HepG2 (cell line): Measurements from ENCODE around the gene CRYBA2. TPM values are rescaled to one million over a fixed set of nuclear protein-coding genes. Genes with fewer than 3 reads are reported as not detected.

Experiments used
- CCDC6 ChIP-seq: sonication (generic); formaldehyde crosslinking; IDR thresholded peaks from 2 replicates; pipeline ENCODE4 v1.8.1; 2022; ENCODE audit warnings: mild to moderate bottlenecking, missing genetic modification reagents, moderate library complexity
- FOSL2 ChIP-seq: sonication (generic); formaldehyde crosslinking; IDR thresholded peaks from 2 replicates; pipeline ENCODE4 v1.4.0; 2020; ENCODE audit warnings: missing genetic modification reagents
- GABPB1 ChIP-seq: IDR thresholded peaks from 2 replicates; pipeline ENCODE4 v1.6.1; 2016; ENCODE audit warnings: mild to moderate bottlenecking, missing genetic modification reagents, moderate library complexity, missing compliant biosample characterization
- GMEB1 ChIP-seq: sonication (generic); formaldehyde crosslinking; IDR thresholded peaks from 2 replicates; pipeline ENCODE4 v1.5.1; 2020; ENCODE audit warnings: missing genetic modification reagents, mild to moderate bottlenecking, borderline replicate concordance
- GTF3A ChIP-seq: sonication (generic); formaldehyde crosslinking; conservative IDR thresholded peaks from 2 replicates; pipeline ENCODE4 v1.4.0; 2020; ENCODE audit warnings: mild to moderate bottlenecking, missing genetic modification reagents
- HOXA9 ChIP-seq: sonication (generic); formaldehyde crosslinking; IDR thresholded peaks from 2 replicates; pipeline ENCODE4 v1.8.1; 2022; ENCODE audit warnings: missing genetic modification reagents, mild to moderate bottlenecking, moderate library complexity, borderline replicate concordance
- IRX3 ChIP-seq: sonication (generic); formaldehyde crosslinking; IDR thresholded peaks from 2 replicates; pipeline ENCODE4 v1.8.1; 2023; ENCODE audit warnings: mild to moderate bottlenecking, low read depth, missing genetic modification reagents, borderline replicate concordance
- NAIF1 ChIP-seq: sonication (generic); formaldehyde crosslinking; IDR thresholded peaks from 2 replicates; pipeline ENCODE4 v1.5.0; 2020; ENCODE audit warnings: mild to moderate bottlenecking, missing genetic modification reagents, borderline replicate concordance
- NR2F6 ChIP-seq, 2 experiments: IDR thresholded peaks; 2 replicates each; pipeline ENCODE4 v1.6.1; 2016; ENCODE audit warnings: antibody characterized with exemption in 1 of 2, mild to moderate bottlenecking in 1 of 2
- RBM22 ChIP-seq: fragments of 200-400 bp; formaldehyde crosslinking; optimal IDR thresholded peaks from 2 replicates; pipeline ENCODE3; 2017; ENCODE audit warnings: mild to moderate bottlenecking, low read length, moderate library complexity
- SMAD1 ChIP-seq: sonication (generic); formaldehyde crosslinking; IDR thresholded peaks from 2 replicates; pipeline ENCODE4 v1.4.0; 2020; ENCODE audit warnings: missing genetic modification reagents, low read depth, mild to moderate bottlenecking, borderline replicate concordance
- SMAD9 ChIP-seq: sonication (generic); formaldehyde crosslinking; IDR thresholded peaks from 2 replicates; pipeline ENCODE4 v1.5.1; 2020; ENCODE audit warnings: mild to moderate bottlenecking, missing genetic modification reagents
- TEAD2 ChIP-seq: sonication (generic); formaldehyde crosslinking; IDR thresholded peaks from 2 replicates; pipeline ENCODE4 v1.9.0; 2021; ENCODE audit warnings: missing genetic modification reagents
- TERF1 ChIP-seq: sonication (generic); formaldehyde crosslinking; IDR thresholded peaks from 2 replicates; pipeline ENCODE4 v1.8.0; 2022; ENCODE audit warnings: mild to moderate bottlenecking, missing genetic modification reagents, moderate library complexity
- ZFAT ChIP-seq: sonication (generic); formaldehyde crosslinking; conservative IDR thresholded peaks from 2 replicates; pipeline ENCODE4 v1.8.1; 2023; ENCODE audit warnings: missing genetic modification reagents, inconsistent platforms
- ZFP82 ChIP-seq: sonication (generic); formaldehyde crosslinking; IDR thresholded peaks from 2 replicates; pipeline ENCODE4 v1.5.1; 2020; ENCODE audit warnings: mild to moderate bottlenecking, missing genetic modification reagents, borderline replicate concordance
- ZGPAT ChIP-seq: IDR thresholded peaks from 2 replicates; pipeline ENCODE4 v1.6.1; 2016; ENCODE audit warnings: mild to moderate bottlenecking
- ZNF235 ChIP-seq: sonication (generic); formaldehyde crosslinking; IDR thresholded peaks from 2 replicates; pipeline ENCODE4 v1.8.1; 2023; ENCODE audit warnings: mild to moderate bottlenecking, missing genetic modification reagents, borderline replicate concordance
- ZNF337 ChIP-seq: sonication (generic); formaldehyde crosslinking; IDR thresholded peaks from 2 replicates; pipeline ENCODE4 v1.5.1; 2020; ENCODE audit warnings: missing genetic modification reagents, low read depth, mild to moderate bottlenecking, borderline replicate concordance
- ZNF781 ChIP-seq: sonication (generic); formaldehyde crosslinking; IDR thresholded peaks from 2 replicates; pipeline ENCODE4 v1.5.1; 2020; ENCODE audit warnings: borderline replicate concordance, mild to moderate bottlenecking, missing genetic modification reagents; ENCODE audit errors: not compliant biosample characterization
- polyA plus RNA-seq, 8 experiments: library from polyadenylated mRNA; depleted of rRNA in 3 of 8; stranded (reverse) in 7 of 8; unstranded in 1 of 8; fragments of >200 nt; fragmentation: Illumina TruSeq in 4 of 8; extraction: Trizol in 4 of 8; gene quantifications; 2 replicates each; pipeline versions ENCODE4 v1.2.1 to v1.2.3, GENCODE V29; 2011 to 2016; ENCODE audit warnings: low read depth in 4 of 8, missing spikeins in 1 of 8, mixed read lengths in 1 of 8; ENCODE audit not compliant: insufficient read depth in 1 of 8
- total RNA-seq, 5 experiments: library from RNA; depleted of rRNA; stranded (reverse); fragments of >200 nt; fragmentation: Illumina TruSeq; extraction: Trizol; gene quantifications; 2 replicates each; pipeline ENCODE4 v1.2.3, GENCODE V29; 2016; ENCODE audit warnings: low read depth in 1 of 5

Gene CRYBA2
- total and polyA plus RNA-seq, 2 of the 13 experiments (the other 11 are each of a cell fraction or from before 2014, with no cell fraction given), result not detected

- TF ChIP-seq IRX3 (no peak), NAIF1 (CRISPR knock-in tag) (no peak), CCDC6 (no peak), ZNF781 (CRISPR knock-in tag) (no peak), RBM22 (no peak), HOXA9 (CRISPR knock-in tag) (no peak), SMAD9 (CRISPR knock-in tag) (no peak), GTF3A (CRISPR knock-in tag) (no peak), SMAD1 (no peak), TEAD2 (CRISPR knock-in tag) (no peak), ZNF337 (CRISPR knock-in tag) (no peak), TERF1 (CRISPR knock-in tag) (no peak), FOSL2 (CRISPR knock-in tag) (peak; percentile 39; the same call in 1 of the 2 replicates), ZFAT (CRISPR knock-in tag) (no peak), ZFP82 (CRISPR knock-in tag) (no peak), NR2F6 (IDR thresholded peaks at IDR 0.05) (peak; percentile 61), NR2F6 (CRISPR knock-in tag; IDR thresholded peaks at IDR 0.05) (peak; percentile 23; the same call in 1 of the 2 replicates), GABPB1 (CRISPR knock-in tag) (no peak), ZNF235 (CRISPR knock-in tag) (no peak), ZGPAT (no peak), GMEB1 (no peak)
Measured at GRCh38 chr2:219037783-219038499, 44.7 kb upstream of the CRYBA2 start (continued).
